GM11168 (cell line): Measurements from ENCODE around the gene ESPL1.

ENCODE experiments used
- in situ Hi-C: fragments of 300-500 bp; cut with MboI; formaldehyde crosslinking; loops from one replicate; pipeline ENCODE4 v1.12.0; 2022; ENCODE audit warnings: low sequenced_read_pairs; ENCODE audit not compliant: unreplicated experiment

ESPL1 gene

GRCh38 chr12:53267999-53268629 lies at the start of gene ESPL1:
Gene ESPL1 (plus strand): TSS chr12:53268299. CDS start chr12:53268767, 468 bp downstream.
- in situ Hi-C loops = no loop called here

DNA sequence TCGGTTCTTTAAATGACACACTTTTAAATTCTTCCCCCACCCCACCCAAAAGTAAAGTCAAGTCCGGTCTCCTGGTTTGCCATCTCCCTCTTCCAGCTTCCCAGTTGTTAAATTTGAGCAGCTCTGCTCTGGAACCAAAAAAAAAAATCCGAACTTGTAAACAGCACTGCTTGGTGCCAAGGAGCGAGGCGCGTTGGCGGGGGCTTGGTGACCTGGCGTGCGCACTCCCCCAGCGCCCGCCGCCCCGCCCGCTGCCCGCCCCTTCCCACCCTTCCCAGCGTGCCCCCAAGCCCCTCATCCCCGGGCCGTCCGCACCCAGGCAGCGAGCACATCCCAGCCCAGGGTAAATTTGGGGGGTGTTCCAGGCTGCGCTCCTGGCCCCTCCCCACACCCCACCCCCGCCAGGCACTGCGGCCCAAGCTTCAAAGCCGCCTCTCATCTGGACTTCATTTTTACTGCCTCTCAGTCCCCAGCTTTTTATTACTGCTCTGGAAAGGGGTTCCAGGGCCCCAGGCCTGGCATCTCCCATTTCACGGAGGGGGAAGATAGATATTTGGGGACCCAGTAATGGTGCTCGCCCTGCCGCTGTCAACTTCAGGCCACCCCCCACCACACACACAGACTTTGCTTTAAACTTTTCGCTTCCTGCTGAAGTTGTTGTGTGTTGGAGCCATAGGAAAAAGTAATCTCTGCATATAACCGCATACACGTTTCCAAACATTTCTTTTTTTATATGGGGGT lies 49.4 kb upstream of the ESPL1 start:
- in situ Hi-C loops = no loop called here

DNA sequence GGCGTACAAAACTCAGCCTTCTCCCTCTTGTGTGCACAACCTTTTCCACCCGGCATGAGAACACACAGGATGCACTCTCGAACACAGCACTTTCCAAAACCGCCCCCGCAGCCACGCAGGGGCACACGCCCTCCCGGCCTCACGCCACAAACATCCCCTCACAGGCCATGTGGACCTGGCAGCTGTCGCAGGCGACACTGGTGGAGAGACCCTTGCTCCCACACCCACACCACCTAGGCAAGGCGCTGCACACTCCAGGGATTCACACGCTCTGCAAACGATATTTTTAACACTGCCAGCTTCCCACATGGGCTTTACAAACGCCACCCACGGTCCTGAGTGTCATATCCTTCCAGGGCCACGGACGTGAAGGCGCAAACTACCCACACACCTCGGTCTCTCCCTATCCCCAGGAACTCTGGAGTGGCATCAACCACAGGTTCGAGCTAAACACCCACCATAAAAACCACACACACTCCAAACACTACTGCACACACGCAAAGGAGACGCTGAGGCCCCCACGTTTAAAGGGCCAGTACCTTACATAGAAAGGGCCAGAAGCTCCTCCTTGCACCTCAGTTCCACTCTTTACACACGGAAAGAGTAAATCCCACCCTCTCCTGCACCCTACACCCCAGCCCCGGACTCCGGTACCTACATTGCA lies 48.7 kb upstream of the ESPL1 start:
- in situ Hi-C loops = no loop called here

DNA sequence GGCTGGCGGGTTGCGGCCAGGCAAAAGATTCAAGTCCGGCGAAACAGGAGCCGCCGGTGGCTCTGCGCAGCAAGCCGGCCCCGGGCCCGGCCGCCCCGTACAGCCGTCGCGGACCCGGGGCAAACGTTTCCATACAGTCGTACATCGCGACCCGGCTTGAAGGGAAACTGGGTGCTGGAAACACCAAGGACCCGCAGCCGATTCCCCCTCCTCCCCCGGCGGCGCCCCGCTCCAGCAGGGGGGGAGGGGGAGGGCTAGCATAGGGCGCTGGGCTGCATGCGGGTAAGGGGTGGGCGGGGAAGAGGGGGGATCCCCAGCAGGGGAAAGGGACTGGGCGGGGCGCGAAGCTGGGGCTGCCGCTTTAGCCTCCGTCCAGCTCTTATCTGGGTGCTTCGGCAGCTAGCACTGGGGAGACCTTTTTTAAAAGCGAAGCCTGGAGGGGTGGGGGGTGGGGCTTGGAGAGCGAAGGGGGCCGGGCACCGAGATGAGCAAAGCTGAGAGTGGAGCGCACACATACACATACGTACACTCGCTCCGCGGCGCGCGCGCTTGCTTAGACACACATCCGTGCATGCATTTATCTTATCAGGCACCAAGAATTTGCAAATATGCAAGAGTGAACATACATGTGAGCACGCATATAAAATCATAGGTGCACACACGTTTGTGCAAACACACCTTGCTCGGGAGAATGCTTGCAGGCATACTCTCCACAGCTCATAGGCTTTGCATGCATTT lies 48.0 kb upstream of the ESPL1 start:
- in situ Hi-C loops = no loop called here

DNA sequence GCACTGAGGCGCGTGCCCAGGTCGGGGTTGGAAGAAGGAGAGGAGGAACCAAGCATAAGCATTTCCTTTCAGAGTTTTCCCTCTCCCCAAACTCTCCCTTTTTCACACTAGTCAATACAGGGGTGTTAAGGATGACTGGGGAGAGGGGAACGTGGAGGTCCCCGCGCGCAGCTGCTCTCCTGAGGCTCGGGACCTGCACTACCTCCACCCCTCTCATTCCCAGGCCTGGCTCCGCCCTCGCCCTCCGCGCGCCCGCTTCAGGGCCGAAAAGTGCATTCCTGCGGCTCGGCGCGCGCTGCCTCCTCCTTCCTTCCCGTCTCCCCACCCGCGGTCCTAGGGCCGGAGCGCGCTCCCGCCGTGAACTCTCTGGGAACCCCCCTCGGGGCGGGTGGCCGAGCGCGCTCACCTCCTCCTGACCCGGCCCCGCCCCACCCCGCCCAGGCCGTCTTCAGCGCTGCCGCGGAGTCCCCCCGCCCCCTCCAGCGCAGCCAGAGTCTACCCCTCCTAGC lies 47.4 kb upstream of the ESPL1 start:
- in situ Hi-C loops = no loop called here

DNA sequence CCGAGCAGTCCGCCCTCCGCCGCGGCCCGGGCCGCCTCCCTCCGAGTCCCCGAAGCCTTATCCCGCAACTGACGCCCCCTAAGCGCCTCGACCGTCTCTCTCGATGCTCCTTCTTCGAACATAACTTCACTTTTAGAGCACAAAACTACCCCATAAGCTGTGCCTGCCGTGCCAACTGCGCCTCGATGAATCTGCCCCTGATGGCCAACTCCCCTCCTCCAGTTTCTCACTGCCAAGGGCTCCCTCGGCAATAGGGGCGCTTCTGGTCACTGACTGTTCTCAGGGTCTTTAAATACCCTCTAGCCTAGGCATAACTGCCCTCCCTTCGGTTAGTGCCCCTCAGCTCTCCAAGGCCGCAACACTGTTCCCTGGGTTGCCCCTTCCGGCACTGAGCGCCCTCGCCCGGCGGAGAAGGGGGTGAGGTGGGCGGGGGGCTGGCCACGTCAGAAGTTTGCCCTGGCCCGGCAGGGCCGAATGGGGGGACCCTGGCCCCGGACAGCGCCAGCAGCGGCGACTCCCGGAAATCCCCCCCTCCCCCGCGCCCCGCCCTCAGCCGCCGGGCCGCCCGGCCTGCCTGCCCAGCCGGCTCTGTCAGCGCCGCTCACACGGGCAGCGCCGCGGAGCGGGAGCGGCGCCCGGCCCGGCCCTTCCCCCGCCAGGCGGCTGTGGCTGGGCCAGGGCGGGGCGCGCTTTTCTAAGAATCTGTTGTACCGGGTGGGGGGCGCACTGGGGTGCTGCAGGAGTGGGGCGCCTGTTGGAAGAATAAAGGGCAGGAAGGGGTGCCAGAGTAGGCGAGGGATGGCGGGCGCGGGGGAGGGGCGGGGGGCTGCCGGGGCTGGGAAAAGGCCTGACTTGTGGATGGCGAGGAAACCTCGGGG lies 46.7 kb upstream of the ESPL1 start:
- in situ Hi-C loops = no loop called here

DNA sequence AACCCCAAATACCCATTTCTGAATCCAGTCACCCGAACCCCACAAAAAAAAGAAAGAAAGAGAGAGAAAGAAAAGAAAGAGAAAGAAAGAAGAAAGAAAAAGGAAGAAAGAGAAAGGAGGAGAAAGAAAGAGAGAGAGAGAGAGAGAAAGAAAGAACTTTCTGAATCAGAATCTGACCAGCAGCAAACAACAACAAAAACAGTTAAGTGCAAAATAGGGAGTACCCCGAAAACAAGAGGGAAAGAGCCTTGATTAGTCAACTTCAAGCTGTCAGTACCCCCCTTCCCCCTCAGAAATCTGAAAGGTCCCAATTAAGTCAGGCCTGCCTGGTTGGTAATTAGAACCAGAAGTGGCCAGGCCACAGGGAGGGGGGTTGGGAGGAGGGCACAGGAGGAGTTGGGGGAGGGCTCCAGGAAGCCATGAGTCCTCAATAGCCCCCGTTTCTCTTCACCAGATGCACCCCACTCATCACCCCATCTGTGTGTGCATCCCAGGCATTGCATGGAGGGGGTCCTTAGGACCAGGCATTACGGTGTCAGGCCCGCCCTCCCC lies 45.9 kb upstream of the ESPL1 start:
- in situ Hi-C loops = no loop called here

DNA sequence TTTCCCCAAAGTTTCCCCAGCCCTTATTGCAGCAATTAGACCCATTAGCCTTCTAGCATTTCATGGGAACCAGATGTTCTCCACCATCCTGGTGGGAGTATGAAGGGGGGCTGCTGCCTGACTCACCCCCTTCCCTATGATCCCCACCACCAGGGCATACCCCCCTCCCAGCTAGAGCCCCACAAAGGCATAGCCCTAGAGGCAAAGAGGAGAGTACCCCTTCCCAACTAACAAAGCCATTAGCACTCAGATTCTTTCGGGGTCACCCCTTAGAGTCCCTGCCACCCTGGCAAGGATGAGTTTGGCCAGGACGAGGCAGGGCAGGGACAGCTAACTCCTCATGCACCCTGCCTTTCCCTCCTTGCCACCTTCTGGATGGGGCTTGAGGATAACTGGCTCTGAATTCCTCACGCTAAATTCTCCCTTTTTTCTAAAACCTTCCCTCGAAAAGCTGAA lies 45.3 kb upstream of the ESPL1 start:
- in situ Hi-C loops = no loop called here

- in situ Hi-C loops = no loop called here
Observed at GRCh38 chr12:53223389-53224060, 44.6 kb upstream of the ESPL1 start.

GRCh38 chr12:53224061-53224896 lies 43.8 kb upstream of the ESPL1 start:
- in situ Hi-C loops = no loop called here

DNA sequence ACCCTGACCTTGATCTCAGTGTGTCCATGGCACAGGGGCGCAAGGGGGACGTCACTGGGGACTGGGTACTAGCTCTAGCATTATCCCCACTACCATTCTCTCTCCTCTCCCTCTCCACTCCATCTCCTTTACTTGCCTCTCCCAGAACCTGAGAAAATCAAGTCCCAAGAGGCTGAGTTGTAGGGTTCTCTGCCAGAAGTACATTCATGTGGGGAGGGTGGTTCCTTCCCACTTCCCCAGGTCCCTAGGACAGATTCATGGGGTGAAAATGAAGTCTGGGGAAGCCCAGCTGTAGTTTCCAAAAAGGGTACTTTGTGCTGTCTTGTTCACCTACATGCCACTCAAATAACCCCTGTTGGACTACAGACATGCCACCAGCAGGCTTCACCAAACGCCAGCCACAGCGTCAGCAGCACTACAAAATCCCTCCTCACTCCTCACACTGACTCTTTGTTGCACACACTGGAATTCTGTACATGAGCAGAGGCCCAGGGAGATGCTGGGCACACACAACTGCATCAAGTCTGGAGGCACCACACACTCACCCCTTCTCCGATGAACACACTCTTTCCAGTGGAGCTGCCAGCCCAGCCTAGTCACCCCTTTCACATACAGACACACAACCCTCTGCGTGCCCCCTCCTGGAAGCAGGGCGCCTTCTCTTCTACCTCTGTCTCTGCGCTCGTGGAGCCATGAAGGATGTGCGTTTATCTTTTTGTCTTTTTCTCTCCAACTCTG lies 43.0 kb upstream of the ESPL1 start:
- in situ Hi-C loops = no loop called here

DNA sequence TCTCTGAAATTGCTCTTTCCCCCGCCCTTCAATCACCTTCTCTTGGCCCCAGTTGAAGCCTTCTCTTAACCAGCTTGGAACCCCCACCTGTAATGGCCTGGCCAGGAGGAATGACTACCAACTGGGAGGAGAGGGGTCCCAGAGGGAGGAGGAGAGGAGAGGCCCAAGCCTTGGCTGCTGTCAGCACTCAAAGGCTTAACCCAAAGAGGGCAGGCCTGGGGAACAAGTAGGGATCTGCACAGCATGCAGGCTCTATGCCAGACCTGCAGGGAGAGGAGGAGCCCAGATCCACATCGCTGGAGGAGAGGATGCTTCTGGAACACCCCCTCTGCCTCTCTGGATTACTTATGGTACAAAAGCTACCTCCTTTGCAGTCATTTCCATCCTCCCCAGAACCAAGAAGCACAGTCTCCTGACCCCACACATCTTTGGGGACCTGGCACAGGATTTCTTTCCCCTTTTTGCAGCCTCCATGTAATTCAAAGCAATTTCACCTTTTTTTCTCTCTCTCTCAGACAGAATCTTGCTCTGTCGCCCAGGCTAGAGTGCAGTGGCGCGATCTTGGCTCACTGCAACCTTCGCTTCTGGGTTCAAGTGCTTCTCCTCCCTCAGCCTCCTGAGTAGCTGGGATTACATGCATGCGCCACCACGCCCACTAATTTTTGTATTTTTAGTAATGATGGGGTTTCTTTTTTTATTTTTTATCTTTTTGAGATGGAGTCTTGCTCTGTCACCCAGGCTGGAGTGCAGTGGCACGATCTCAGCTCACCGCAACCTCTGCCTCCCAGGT lies 42.3 kb upstream of the ESPL1 start:
- in situ Hi-C loops = no loop called here

DNA sequence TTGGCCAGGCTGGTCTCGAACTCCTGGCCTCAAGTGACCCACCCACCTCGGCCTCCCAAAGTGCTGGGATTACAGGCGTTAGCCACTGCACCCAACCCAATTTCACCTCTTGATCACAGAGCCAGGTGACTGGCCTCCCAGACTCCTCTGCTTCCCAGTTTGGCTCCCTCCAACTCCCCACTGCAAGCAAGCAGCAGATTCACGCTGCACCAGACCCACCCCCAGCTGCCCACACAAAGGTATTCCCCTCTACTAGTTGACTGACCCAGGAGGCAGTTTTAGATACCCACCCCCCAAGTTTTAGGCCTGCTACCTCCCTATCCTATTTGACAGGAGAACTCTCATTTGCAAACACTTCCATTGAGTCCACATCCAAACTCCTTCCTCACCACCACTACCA lies 41.3 kb upstream of the ESPL1 start:
- in situ Hi-C loops = no loop called here

GRCh38 chr12:53227341-53227740 lies 40.8 kb upstream of the ESPL1 start:
- in situ Hi-C loops = no loop called here

- in situ Hi-C loops = no loop called here
Observed at GRCh38 chr12:53227836-53228235, 40.3 kb upstream of the ESPL1 start.

DNA sequence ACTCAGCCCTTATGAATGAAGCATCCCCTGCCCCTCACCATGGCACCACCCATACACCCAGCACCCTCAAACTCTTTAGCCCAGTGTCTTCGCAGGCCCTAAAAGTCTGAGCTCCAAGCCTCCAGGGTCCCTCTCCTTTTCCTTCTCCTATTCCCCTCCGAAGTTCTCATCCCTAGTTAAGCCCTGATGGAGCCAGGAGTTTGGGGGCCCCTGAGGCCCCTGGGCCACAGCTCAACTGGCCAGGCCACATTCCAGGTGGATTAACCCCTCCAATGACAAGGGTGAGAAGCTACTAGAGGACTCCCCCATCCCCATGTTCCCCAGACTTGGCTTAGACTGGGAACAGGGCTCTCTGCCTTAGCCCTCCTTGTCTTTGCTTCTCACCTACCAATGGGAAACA lies 38.6 kb upstream of the ESPL1 start:
- in situ Hi-C loops = no loop called here
